HG03520 (cell line): ENCODE data around the gene OR52E6.

Experiments
- ATAC-seq: cut with Tn5 transposase; IDR thresholded peaks from one replicate; pipeline ENCODE4 v1.9.1; 2021; ENCODE audit warnings: mild to moderate bottlenecking, moderate library complexity; ENCODE audit not compliant: unreplicated experiment

OR52E6 gene

GRCh38 chr11:5803982-5804381, 37.7 kb downstream of the OR52E6 start:
- no peak for ATAC-seq

GRCh38 chr11:5796541-5796940, 45.2 kb downstream of the OR52E6 start:
- ATAC-seq, result no peak

GRCh38 chr11:5791165-5791564, 50.5 kb downstream of the OR52E6 start, which contains the start of gene OR52N1:
OR52N1 (minus strand) TSS chr11:5791265; CDS start chr11:5788816, 2,449 bp downstream.
- no peak for ATAC-seq
